HUES64 (cell line): ENCODE data around the gene GGT5.

Experiments
- H3K27ac ChIP-seq: 2 replicates; pipeline ENCODE4 v1.7.0; 2013; ENCODE audit warnings: low read depth, low read length, inconsistent platforms
- H3K27me3 ChIP-seq: 2 replicates; pipeline ENCODE4 v1.6.1; 2013; ENCODE audit warnings: mild to moderate bottlenecking, low read length; ENCODE audit not compliant: insufficient read depth
- H3K36me3 ChIP-seq: 2 replicates; pipeline ENCODE4 v1.6.1; 2013; ENCODE audit warnings: mild to moderate bottlenecking, low read length; ENCODE audit not compliant: insufficient read depth
- H3K4me1 ChIP-seq: 2 replicates; pipeline ENCODE4 v1.6.1; 2013; ENCODE audit warnings: mild to moderate bottlenecking, low read length, moderate library complexity; ENCODE audit not compliant: insufficient read depth
- H3K4me3 ChIP-seq: 2 replicates; pipeline ENCODE4 v1.5.1; 2013; ENCODE audit warnings: mild to moderate bottlenecking, low read length, moderate library complexity
- H3K9ac ChIP-seq: 2 replicates; pipeline ENCODE4 v1.6.1; 2013; ENCODE audit warnings: mild to moderate bottlenecking, low read depth, low read length
- H3K9me3 ChIP-seq: 2 replicates; pipeline ENCODE4 v1.6.1; 2013; ENCODE audit warnings: low read depth, low read length; ENCODE audit not compliant: insufficient read depth
- WGBS: fragments of 150-250, 120-280 bp; methylation state at CpG from one replicate; pipeline ENCODE4 v1.1.7; 2013; ENCODE audit warnings: missing lambda C conversion rate; 5-methylcytosine and 5-hydroxymethylcytosine counted together

The GGT5 gene

GRCh38 chr22:24170188-24170587 is 74.7 kb downstream of the GGT5 start:
- H3K27me3 ChIP-seq, result no peaks in the 10 kb centered on the region
- H3K27ac ChIP-seq, result no peak overlapping the region
- no peaks in the 10 kb centered on the region for H3K9me3 ChIP-seq
- WGBS, result 93% methylated on average over 12 of the region's 12 CpGs
- no peaks in the 10 kb centered on the region for H3K4me1 ChIP-seq
- no peak overlapping the region for H3K4me3 ChIP-seq
- H3K9ac ChIP-seq, result no peak overlapping the region
- H3K36me3 ChIP-seq, result peaks cover 42% of the 10 kb centered on the region
